Rectal smooth muscle tissue (tissue), 1 donor: ENCODE measurements around the gene CMAS.

Source experiments
- H3K27ac ChIP-seq: one replicate; pipeline ENCODE4 v1.7.0; 2013; ENCODE audit warnings: low read depth, low read length, inconsistent platforms
- H3K27me3 ChIP-seq: one replicate; pipeline ENCODE4 v1.7.0; 2013; ENCODE audit warnings: low read length; ENCODE audit not compliant: control insufficient read depth, insufficient read depth
- H3K36me3 ChIP-seq: one replicate; pipeline ENCODE4 v1.7.0; 2013; ENCODE audit warnings: low read length; ENCODE audit not compliant: control insufficient read depth, insufficient read depth
- H3K4me1 ChIP-seq: one replicate; pipeline ENCODE4 v1.7.0; 2013; ENCODE audit warnings: low read length; ENCODE audit not compliant: control insufficient read depth, insufficient read depth
- H3K4me3 ChIP-seq: one replicate; pipeline ENCODE4 v1.7.0; 2013; ENCODE audit warnings: low read length
- H3K9ac ChIP-seq: one replicate; pipeline ENCODE4 v1.7.0; 2013; ENCODE audit warnings: low read length

The CMAS gene

GRCh38 chr12:22032732-22033131 is 13.3 kb upstream of the CMAS start:
- Histone ChIP-seq H3K36me3 (no peaks in the 10 kb centered on the region), H3K27me3 (no peaks in the 10 kb centered on the region), H3K4me1 (no peaks in the 10 kb centered on the region), H3K27ac (no peak overlapping the region), H3K9ac (no peak overlapping the region), H3K4me3 (no peak overlapping the region)

- Histone ChIP-seq H3K9ac (no peak overlapping the region), H3K27ac (no peak overlapping the region), H3K4me1 (no peaks in the 10 kb centered on the region), H3K4me3 (no peak overlapping the region), H3K27me3 (no peaks in the 10 kb centered on the region), H3K36me3 (no peaks in the 10 kb centered on the region)
Observed at GRCh38 chr12:22034709-22035506, 11.1 kb upstream of the CMAS start.

GRCh38 chr12:22037947-22038346 is 8.1 kb upstream of the CMAS start:
- Histone ChIP-seq H3K4me3 (no peak overlapping the region), H3K27ac (no peak overlapping the region), H3K4me1 (no peaks in the 10 kb centered on the region), H3K9ac (no peak overlapping the region), H3K36me3 (no peaks in the 10 kb centered on the region), H3K27me3 (no peaks in the 10 kb centered on the region)

GRCh38 chr12:22038734-22039133 is 7.3 kb upstream of the CMAS start:
- H3K4me3 ChIP-seq = no peak overlapping the region

GRCh38 chr12:22039361-22039760 is 6.7 kb upstream of the CMAS start:
- H3K27ac ChIP-seq = no peak overlapping the region
- no peak overlapping the region for H3K9ac ChIP-seq
- H3K4me3 ChIP-seq = no peak overlapping the region
- H3K36me3 ChIP-seq = no peaks in the 10 kb centered on the region
- H3K27me3 ChIP-seq = no peaks in the 10 kb centered on the region
- no peaks in the 10 kb centered on the region for H3K4me1 ChIP-seq

More at GRCh38 chr12:22038734-22039133, 7.3 kb upstream of the CMAS start:
- no peak overlapping the region for H3K27ac ChIP-seq
- no peak overlapping the region for H3K9ac ChIP-seq
- H3K36me3 ChIP-seq = no peaks in the 10 kb centered on the region
- no peaks in the 10 kb centered on the region for H3K27me3 ChIP-seq
- H3K4me1 ChIP-seq = no peaks in the 10 kb centered on the region

- Histone ChIP-seq H3K4me3 (no peak overlapping the region), H3K9ac (no peak overlapping the region), H3K4me1 (no peaks in the 10 kb centered on the region), H3K36me3 (no peaks in the 10 kb centered on the region), H3K27me3 (no peaks in the 10 kb centered on the region), H3K27ac (no peak overlapping the region)
Observed at GRCh38 chr12:22042976-22043669, 2.9 kb upstream of the CMAS start.

- H3K9ac ChIP-seq = no peak overlapping the region
- H3K4me3 ChIP-seq = no peak overlapping the region
- H3K27ac ChIP-seq = no peak overlapping the region
- H3K36me3 ChIP-seq = no peaks in the 10 kb centered on the region
- H3K4me1 ChIP-seq = no peaks in the 10 kb centered on the region
- no peaks in the 10 kb centered on the region for H3K27me3 ChIP-seq
Observed at GRCh38 chr12:22043943-22044342, 2.1 kb upstream of the CMAS start.

GRCh38 chr12:22044391-22044790 is 1.6 kb upstream of the CMAS start:
- Histone ChIP-seq H3K27ac (no peak overlapping the region), H3K4me3 (no peak overlapping the region), H3K36me3 (no peaks in the 10 kb centered on the region), H3K9ac (no peak overlapping the region), H3K4me1 (no peaks in the 10 kb centered on the region), H3K27me3 (no peaks in the 10 kb centered on the region)

GRCh38 chr12:22046968-22047390 is 961 bp downstream of the CMAS start:
- H3K9ac ChIP-seq = peak overlapping the region; percentile 37
- no peaks in the 10 kb centered on the region for H3K36me3 ChIP-seq
- no peaks in the 10 kb centered on the region for H3K4me1 ChIP-seq
- peak overlapping the region; percentile 84 for H3K27ac ChIP-seq
- H3K4me3 ChIP-seq = peak overlapping the region; percentile 88
- no peaks in the 10 kb centered on the region for H3K27me3 ChIP-seq

- no peak overlapping the region for H3K9ac ChIP-seq
- H3K27me3 ChIP-seq = no peaks in the 10 kb centered on the region
- H3K4me1 ChIP-seq = no peaks in the 10 kb centered on the region
- H3K4me3 ChIP-seq = no peak overlapping the region
- no peak overlapping the region for H3K27ac ChIP-seq
- no peaks in the 10 kb centered on the region for H3K36me3 ChIP-seq
Observed at GRCh38 chr12:22047494-22047893, 1.5 kb downstream of the CMAS start.

- no peaks in the 10 kb centered on the region for H3K36me3 ChIP-seq
- no peak overlapping the region for H3K4me3 ChIP-seq
- no peak overlapping the region for H3K27ac ChIP-seq
- H3K9ac ChIP-seq = no peak overlapping the region
- no peaks in the 10 kb centered on the region for H3K4me1 ChIP-seq
- H3K27me3 ChIP-seq = no peaks in the 10 kb centered on the region
Observed at GRCh38 chr12:22048351-22049041, 2.5 kb downstream of the CMAS start.

GRCh38 chr12:22050078-22050477 is 4.1 kb downstream of the CMAS start:
- Histone ChIP-seq H3K4me1 (no peaks in the 10 kb centered on the region), H3K36me3 (no peaks in the 10 kb centered on the region), H3K27ac (no peak overlapping the region), H3K4me3 (no peak overlapping the region), H3K27me3 (no peaks in the 10 kb centered on the region), H3K9ac (no peak overlapping the region)
